ENCODE results near the gene CCDC47.

Gene CCDC47

DNA sequence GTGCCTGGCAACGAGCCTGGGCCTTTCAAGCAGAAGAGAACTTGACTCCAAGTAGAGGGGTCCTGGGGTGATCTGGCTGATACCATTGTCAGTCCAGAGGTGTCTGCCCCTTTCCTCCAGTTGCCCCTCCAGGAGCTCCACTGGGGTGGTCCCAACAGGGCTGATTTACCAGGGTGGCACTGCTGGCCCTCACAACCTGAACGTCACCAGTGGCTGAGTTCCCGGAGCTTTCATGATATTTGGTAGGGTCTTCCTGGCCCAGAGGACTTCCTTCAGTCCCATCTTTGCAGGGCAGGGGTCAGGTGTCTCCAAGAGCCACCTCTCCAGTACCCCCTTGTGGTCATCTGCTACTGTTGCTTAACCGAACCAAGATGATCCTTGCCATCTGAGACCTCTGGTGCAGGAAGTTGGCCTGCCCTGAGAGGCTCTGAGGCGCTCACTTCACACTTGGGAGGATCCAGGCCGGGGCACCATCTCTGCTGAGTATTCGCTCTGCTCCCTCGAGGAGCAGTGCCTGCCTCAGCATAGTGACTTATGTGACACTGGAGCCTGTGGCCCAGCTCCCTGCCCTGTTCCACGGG, 76.9 kb downstream of the CCDC47 start:
- peaks cover 33% of the 10 kb centered on the region for H3F3A ChIP-seq (ENCODE audit: control insufficient read depth, insufficient read depth)
- H3K36me3 ChIP-seq (ENCODE audit: control insufficient read depth, low read length), result peaks cover 61% of the 10 kb centered on the region
- no peaks in the 10 kb centered on the region for H3K9me2 ChIP-seq (replicated peaks; ENCODE audit: control insufficient read depth, low read length)
- peak overlapping the region; percentile 95 for H3K4me3 ChIP-seq (ENCODE audit: low read length)
- peak overlapping the region; percentile 94 for H3K27ac ChIP-seq (ENCODE audit: low read depth, low read length)
- H4K20me1 ChIP-seq (ENCODE audit: control insufficient read depth, insufficient read depth, low read depth, low read length), result no peaks in the 10 kb centered on the region; the same call in 1 of the 2 replicates
- H3K27me3 ChIP-seq (ENCODE audit: control insufficient read depth, low read length), result no peaks in the 10 kb centered on the region
- H3K9me3 ChIP-seq (ENCODE audit: control insufficient read depth, insufficient read depth, low read length), result no peaks in the 10 kb centered on the region
- peak overlapping the region; percentile 70 for H3K4me2 ChIP-seq (ENCODE audit: low read length)
- TF ChIP-seq CTCF (IDR thresholded peaks at IDR 0.05; ENCODE audit: low read depth, low read length, poor library complexity, severe bottlenecking) (peak; percentile 56), EZH2phosphoT487 (IDR thresholded peaks at IDR 0.05; ENCODE audit: borderline replicate concordance, low read length) (no peak)
- H3K4me1 ChIP-seq (ENCODE audit: control insufficient read depth, low read length), result peaks cover 54% of the 10 kb centered on the region
- peaks cover 36% of the 10 kb centered on the region for H3K79me2 ChIP-seq (ENCODE audit: control insufficient read depth, low read length)

DNA sequence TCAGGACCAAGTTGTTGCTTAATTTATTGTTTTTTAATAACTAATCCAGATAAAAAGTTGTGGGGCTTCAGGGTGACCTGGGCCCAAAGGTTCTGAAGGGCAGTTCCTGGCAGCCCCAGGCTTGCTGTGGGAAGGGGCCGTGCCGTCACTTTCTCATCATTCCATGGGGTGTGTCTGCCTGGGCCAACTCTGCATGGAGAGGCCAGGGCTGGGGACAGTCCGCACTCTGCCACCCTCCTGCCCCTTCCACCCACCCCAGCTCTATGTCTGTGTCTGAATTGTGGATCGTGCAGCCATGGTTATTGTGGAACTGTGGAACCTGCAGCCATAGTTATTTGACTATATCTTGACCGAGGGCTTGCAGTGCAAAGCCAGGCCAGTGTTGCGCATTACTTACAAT, 77.5 kb downstream of the CCDC47 start:
- Histone ChIP-seq H3K4me2 (ENCODE audit: low read length) (peak overlapping the region; percentile 70), H3F3A (ENCODE audit: control insufficient read depth, insufficient read depth) (peaks cover 29% of the 10 kb centered on the region), H3K4me1 (ENCODE audit: control insufficient read depth, low read length) (peaks cover 48% of the 10 kb centered on the region), H3K27ac (ENCODE audit: low read depth, low read length) (peak overlapping the region; percentile 94), H3K9me3 (ENCODE audit: control insufficient read depth, insufficient read depth, low read length) (no peaks in the 10 kb centered on the region), H3K27me3 (ENCODE audit: control insufficient read depth, low read length) (no peaks in the 10 kb centered on the region), H3K79me2 (ENCODE audit: control insufficient read depth, low read length) (peaks cover 30% of the 10 kb centered on the region), H3K4me3 (ENCODE audit: low read length) (peak overlapping the region; percentile 95; the same call in 1 of the 2 replicates), H4K20me1 (ENCODE audit: control insufficient read depth, insufficient read depth, low read depth, low read length) (no peaks in the 10 kb centered on the region; the same call in 1 of the 2 replicates), H3K9me2 (replicated peaks; ENCODE audit: control insufficient read depth, low read length) (no peaks in the 10 kb centered on the region), H3K36me3 (ENCODE audit: control insufficient read depth, low read length) (peaks cover 59% of the 10 kb centered on the region)
- no peak for TF ChIP-seq EZH2phosphoT487 (IDR thresholded peaks at IDR 0.05; ENCODE audit: borderline replicate concordance, low read length)
- no peak for TF ChIP-seq CTCF (IDR thresholded peaks at IDR 0.05; ENCODE audit: low read depth, low read length, poor library complexity, severe bottlenecking)

Measured in DOHH2 (cell line).